ENCODE data around the gene ZDHHC14.

- TF ChIP-seq CTCF (IDR thresholded peaks at IDR 0.05) (no peak), POLR2A (IDR thresholded peaks at IDR 0.05) (no peak)
Measured at GRCh38 chr6:157634546-157634945, 253.6 kb downstream of the ZDHHC14 start.

Data from Peyer's patch (tissue), 4 donors.